DMS53 treated with DMSO at 0.1 percent for 48 hours (cell line): ENCODE data around the gene CLCNKB.
A peak's percentile ranks its signal among the peaks of the same experiment; 100 is the strongest.
"Not testable (repeated sequence)": the region's sequence is repeated elsewhere in the genome, so short reads cannot be mapped to it uniquely, and the experiment has no call there.

Source experiments
- DNase-seq: peaks from one replicate; lab custom pipeline; 2025; ENCODE audit not compliant: unreplicated experiment; lab: John Stamatoyannopoulos, UW

The CLCNKB gene

GRCh38 chr1:16056521-16056912 lies 12.9 kb downstream of the CLCNKB start:
- not testable (repeated sequence) for DNase-seq

DNA sequence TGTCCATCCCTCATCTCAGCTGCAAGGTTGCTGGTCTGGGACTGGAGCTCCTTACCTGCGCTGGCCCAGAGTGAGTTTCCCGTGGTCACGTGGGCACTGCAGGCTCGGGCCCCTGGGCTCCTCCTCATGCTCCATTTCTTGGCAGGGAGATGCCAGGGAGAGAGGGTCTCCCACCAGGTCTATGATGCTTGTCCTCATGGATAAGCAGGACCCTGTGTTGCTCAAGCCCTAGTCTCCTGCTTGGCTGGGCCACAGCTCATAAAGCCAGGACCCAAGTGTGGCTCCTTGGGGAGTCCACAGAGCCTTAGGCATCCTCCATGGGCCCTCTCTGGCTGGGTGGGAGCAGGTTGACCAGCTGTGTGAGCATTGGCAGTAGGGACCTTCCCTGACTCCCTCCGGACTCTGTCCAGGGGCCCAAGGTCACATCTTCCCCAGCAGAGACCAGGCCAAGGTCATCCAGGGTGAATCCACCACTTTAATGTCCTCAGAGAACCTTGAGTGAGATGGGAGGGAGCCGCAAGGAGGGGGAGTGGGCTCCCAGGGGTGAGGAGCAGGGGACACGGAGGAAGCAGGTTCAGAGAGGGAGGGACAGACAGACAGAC lies 13.8 kb downstream of the CLCNKB start:
- not testable (repeated sequence) for DNase-seq

- not testable (repeated sequence) for DNase-seq
Measured at GRCh38 chr1:16058394-16059120, 15.0 kb downstream of the CLCNKB start.

DNA sequence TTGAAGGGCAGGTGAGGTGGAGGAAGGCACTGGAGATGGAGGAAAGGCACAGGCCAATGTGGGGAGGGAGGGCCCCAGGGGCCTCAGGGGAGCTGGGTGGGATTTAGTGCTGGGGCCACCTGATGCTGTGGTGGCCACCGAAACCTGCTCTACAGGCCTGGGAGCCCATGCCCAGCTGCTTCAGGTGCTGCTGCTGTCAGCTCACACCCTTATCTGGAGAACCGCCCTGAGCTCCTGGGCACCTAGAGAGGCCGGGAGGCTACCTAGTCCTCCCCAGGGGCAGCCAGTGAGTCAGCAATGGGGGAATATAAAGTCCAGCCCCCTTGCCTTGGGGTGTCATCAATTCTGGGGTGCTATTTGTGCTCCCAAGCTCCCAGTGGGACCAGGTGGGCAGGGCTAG lies 17.7 kb downstream of the CLCNKB start:
- no peak for DNase-seq

DNA sequence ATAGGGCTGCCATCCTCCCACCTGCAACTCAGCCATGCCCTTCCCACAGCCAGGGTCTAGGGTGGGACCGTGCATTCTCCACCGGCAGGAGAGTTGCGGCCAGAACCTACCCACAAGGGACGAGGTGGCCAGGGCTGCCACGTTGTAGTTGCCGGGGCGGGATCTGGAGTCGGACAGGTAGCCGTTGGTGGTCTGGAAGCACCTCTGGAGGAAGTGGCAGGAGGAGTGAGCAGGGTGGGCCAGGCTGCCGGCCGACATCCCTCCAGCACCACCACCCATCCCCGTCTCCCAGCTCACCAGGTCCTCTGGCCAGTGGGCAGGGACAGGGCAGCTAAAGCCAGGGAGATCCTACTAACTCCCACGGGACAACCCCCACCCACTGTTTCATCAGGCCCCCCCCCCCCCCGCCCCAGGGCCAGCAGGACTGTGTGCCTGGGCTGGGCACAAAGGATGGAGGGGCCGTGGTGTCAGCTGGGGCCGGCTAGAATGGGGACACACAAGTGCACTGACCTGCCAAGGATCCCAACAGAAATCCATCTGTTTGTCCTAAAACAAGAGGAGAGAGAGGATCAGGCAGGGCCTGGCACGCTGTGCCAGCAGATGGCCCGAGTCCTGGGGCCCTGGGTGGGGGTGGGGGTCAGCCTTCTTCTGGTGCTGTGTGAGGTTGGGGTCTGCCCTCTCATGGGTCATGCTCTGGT lies 18.6 kb downstream of the CLCNKB start:
- DNase-seq: not testable (repeated sequence)

DNA sequence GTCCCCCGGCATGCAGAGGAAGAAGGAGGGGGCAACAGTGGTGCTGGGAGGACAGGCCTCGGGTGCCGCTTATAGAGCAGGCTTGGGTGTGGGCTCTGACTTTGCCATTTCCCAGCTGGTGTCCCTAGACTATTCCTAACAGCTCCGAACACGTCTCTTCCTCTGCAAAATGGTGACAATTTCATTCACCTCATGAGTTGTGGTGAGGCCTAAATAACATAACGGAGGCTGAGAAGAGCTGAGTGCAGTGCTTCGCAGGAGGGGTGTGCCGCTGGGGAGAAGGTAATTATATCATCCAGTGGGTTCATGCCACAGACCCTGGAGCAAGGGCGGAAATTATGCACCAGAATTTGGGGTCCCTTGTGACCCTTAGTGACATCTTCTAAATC lies 19.1 kb downstream of the CLCNKB start:
- not testable (repeated sequence) for DNase-seq

- DNase-seq: no peak
Measured at GRCh38 chr1:16063226-16063829, 19.7 kb downstream of the CLCNKB start.

DNA sequence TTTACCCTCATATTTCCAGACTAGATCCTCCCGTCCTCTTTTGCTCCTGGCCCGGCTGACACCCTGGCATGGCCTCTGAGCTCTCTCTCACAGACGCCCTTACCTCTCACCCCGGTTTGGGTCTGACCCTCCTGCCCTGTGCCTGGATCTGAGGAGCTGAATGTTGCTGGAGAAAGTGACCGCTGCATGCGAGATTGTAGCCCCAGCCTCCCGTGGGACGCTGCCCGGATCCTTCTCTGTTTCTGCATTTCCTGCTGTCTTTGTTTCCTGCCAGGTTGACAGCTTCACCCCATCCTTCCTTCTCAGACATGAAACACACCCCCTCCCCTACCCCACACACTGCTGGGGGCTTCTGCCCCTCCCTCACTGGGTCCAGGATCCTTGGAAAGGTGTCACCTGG lies 20.3 kb downstream of the CLCNKB start:
- DNase-seq: no peak

- DNase-seq: no peak
Measured at GRCh38 chr1:16064536-16065268, 21.1 kb downstream of the CLCNKB start.

GRCh38 chr1:16065269-16065576 lies 21.6 kb downstream of the CLCNKB start:
- no peak for DNase-seq

GRCh38 chr1:16066245-16066644 lies 22.7 kb downstream of the CLCNKB start:
- DNase-seq: no peak

GRCh38 chr1:16067127-16067768 lies 23.7 kb downstream of the CLCNKB start:
- peak; percentile 63 for DNase-seq

DNA sequence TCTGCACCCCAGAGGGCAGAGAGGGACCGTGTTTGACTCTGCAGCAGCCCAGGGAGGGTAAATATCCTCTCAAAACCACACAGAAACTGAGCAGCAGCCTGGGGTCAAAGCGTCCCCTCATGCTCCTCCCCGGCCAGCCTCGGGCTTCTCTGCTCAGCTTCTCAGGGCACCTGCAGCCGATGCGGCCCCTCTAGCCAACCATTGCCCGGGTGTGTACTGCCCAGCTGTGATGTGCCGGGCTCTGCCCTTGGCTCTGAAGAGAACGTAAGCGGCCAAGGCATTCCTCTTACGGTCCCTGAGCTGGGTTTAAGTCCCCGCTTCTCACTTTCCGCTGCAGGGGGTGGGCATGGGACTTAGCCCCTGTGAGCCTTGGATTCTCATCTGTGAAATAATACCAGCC lies 24.4 kb downstream of the CLCNKB start:
- no peak for DNase-seq

DNA sequence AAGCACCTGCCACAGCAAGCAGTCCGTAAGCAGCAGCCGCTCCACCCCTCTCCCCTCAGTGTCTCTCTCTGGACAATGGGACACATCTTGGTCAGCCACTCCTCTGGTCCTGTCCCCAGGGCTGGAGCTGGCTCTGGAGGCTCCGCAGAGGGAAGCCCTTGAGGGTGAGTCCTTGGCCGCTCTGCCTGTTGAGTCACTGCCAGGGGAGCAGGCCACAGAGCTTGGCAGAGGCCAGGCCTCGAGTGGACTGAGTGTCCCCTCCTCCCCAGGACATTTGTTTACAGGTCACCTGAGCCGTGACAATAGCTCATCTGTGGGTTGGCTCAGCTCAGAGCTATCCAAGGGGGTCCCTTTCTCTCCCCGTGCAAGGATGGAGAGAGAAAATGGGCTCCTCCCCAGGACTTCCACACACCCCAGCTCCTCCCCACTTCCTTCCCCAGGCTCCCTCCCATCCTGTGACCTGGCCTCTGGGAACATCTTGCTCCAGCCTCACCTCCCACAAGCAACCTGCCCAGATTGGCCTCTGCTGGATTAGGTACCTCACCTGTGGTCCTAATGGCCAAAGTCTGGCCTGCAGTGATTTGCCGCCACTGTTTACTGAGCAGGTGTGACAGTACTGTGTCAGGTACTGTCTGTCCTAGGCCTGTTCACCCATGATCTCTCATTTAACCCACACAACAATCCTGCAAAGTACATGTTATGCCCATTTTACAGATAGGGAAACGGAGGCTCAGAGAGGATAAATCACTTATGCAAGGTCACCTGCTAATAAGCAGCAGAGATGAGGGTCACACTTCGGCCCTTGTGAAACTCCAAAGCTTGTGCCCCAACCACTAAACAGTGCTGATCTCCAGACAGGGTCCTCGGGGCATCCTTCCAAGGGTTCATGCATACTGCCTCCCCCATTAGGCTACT lies 25.0 kb downstream of the CLCNKB start:
- peak; percentile 47 for DNase-seq

GRCh38 chr1:16070640-16071355 lies 27.2 kb downstream of the CLCNKB start:
- DNase-seq: no peak

- DNase-seq: no peak
Measured at GRCh38 chr1:16071614-16072013, 28.0 kb downstream of the CLCNKB start.

DNA sequence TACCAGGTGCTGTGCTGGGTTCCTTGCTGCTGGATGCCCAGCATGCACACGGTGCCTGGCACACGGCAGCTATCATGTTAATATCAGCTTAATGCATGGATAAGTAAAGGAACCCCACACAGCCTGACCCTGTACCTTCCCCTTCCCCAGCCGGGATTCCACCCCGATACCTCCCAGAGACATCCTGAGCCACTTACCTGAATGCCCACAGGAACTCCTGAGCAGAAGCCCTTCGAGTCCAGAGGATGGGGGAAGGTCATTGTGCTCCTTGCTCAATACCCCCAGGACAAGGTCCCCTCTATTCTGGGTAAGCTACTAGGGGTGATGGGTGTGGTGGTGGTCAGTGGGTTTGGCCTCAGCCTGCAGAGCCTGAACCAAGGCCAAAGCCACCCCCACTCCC lies 28.5 kb downstream of the CLCNKB start:
- DNase-seq: no peak

DNA sequence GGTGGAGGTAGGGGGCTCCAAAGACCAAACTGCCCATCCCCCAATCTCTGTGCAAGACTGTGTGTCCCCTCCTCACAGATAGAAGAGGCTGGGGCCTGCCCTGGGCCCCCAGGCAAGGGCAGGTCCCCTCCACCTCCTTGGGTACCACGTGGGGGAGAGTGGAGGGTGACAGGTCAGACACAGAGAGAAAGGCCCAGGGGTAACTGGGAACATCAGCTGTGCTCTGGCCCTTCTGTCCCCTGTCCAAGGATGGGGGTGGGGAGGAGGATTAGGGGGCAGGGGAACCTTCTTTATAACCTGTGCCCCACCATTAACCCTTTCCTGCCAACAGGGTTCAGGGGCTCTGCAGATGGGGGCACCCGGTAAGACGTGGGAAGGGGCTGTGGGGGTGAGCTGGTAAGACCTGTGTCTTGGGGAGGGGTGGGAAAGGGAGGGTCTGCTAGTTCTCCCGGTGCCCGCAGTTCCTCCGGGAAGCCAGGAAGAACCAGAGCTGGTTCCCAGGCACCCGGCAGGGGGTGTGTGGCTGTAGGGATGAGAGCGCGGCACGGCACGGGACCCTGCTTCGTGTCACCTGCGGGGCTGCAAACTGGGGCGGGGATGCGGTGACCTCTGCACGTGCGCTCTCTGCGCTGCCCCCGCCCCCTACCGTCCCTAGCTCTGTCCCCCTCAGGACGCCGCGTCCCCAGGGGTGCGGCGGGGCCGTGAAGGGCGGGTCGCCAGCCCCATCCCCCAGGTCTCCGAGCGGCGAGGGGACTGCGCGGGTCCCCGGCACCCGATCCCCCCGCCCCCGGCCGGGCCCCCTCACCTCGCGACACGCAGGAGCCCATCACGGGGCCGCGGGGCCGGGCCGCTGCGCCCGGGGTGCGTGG lies 29.3 kb downstream of the CLCNKB start:
- DNase-seq: no peak
